Activated CD4-positive, alpha-beta T cell treated with anti-CD3 and anti-CD28 coated beads, Interleukin-2, amount 10 ng/mL, durations not matched to agents 7 days and 5 days (primary cell): ENCODE results near the gene RNF166. TPM values are rescaled to one million over a fixed set of nuclear protein-coding genes. Genes with fewer than 3 reads are reported as not detected.

ENCODE experiments used
- CTCF ChIA-PET: fragments of 350-600 bp; sonication (Branson Sonifier 250); formaldehyde crosslinking; loops from one replicate; lab custom pipeline; 2021; ENCODE audit warnings: antibody characterized with exemption; lab: Charles Lee
- POLR2A ChIA-PET: fragments of 350-600 bp; sonication (Branson Sonifier 250); formaldehyde crosslinking; loops from one replicate; lab custom pipeline; 2021; ENCODE audit warnings: antibody characterized with exemption; lab: Charles Lee
- DNase-seq: peaks from one replicate; pipeline ENCODE4 v3.0.0-alpha.2; 2020
- H3K27ac Mint-ChIP-seq: one replicate; pipeline ENCODE4 v1.8.0; 2021; ENCODE audit warnings: mild to moderate bottlenecking, moderate library complexity, mixed read lengths
- H3K27me3 Mint-ChIP-seq: one replicate; pipeline ENCODE4 v1.8.0; 2021; ENCODE audit warnings: mixed read lengths
- H3K36me3 Mint-ChIP-seq: one replicate; pipeline ENCODE4 v1.8.0; 2021; ENCODE audit warnings: low read depth, mixed read lengths
- H3K4me1 Mint-ChIP-seq: one replicate; pipeline ENCODE4 v1.8.0; 2021; ENCODE audit warnings: mixed read lengths
- H3K4me3 Mint-ChIP-seq: one replicate; pipeline ENCODE4 v1.8.0; 2021; ENCODE audit warnings: mild to moderate bottlenecking, moderate library complexity, mixed read lengths
- H3K9me3 Mint-ChIP-seq: one replicate; pipeline ENCODE4 v1.8.0; 2021; ENCODE audit warnings: mixed read lengths
- total RNA-seq, 2 experiments: library from RNA; stranded (reverse); gene quantifications; one replicate each; pipeline ENCODE4 v1.2.3, GENCODE V29; 2021

RNF166 gene
- total RNA-seq, 2 experiments from 2014 or later = 214 to 234 TPM

- Mint-ChIP-seq H3K4me1 (peaks cover 29% of the 10 kb centered on the region), H3K9me3 (no peaks in the 10 kb centered on the region), H3K36me3 (peaks cover 26% of the 10 kb centered on the region), H3K27ac (peak overlapping the region; percentile 86), H3K4me3 (peak overlapping the region; percentile 81), H3K27me3 (no peaks in the 10 kb centered on the region)
- no peak for DNase-seq
- ChIA-PET POLR2A (no interaction called here), CTCF (interaction anchor here (0.7 to 1.1 kb wide), 2 partner anchors 12 to 30 kb away, joined by 3 to 4 read pairs; no protein-coding TSS in a partner anchor)
These were observed 988 bp upstream of the RNF166 start for GRCh38 chr16:88706965-88707826.

- ChIA-PET POLR2A (no interaction called here), CTCF (interaction anchor here (1.5 to 1.6 kb wide), 2 partner anchors 9 to 31 kb away, joined by 3 to 4 read pairs; no protein-coding TSS in a partner anchor)
- Mint-ChIP-seq H3K36me3 (peaks cover 37% of the 10 kb centered on the region), H3K4me1 (peaks cover 39% of the 10 kb centered on the region), H3K4me3 (peak overlapping the region; percentile 85), H3K27me3 (no peaks in the 10 kb centered on the region), H3K9me3 (no peaks in the 10 kb centered on the region), H3K27ac (peak overlapping the region; percentile 98)
- no peak for DNase-seq
These were observed 393 bp downstream of the RNF166 start for GRCh38 chr16:88705801-88706228.

GRCh38 chr16:88705076-88705684 lies 1.0 kb downstream of the RNF166 start:
- POLR2A ChIA-PET = interaction anchor here (1.2 kb wide), 1 partner anchor 78 kb away, joined by 3 read pairs; no protein-coding TSS in a partner anchor
- Mint-ChIP-seq H3K27me3 (no peaks in the 10 kb centered on the region), H3K36me3 (peaks cover 43% of the 10 kb centered on the region), H3K4me1 (peaks cover 45% of the 10 kb centered on the region), H3K4me3 (peak overlapping the region; percentile 85), H3K27ac (peak overlapping the region; percentile 98), H3K9me3 (no peaks in the 10 kb centered on the region)
- peak; percentile 35 for DNase-seq
- CTCF ChIA-PET = interaction anchor here (0.7 to 1.6 kb wide), 6 partner anchors 9 to 32 kb away, joined by 3 to 4 read pairs (median 3); no protein-coding TSS in a partner anchor

- Mint-ChIP-seq H3K27me3 (no peaks in the 10 kb centered on the region), H3K36me3 (peaks cover 52% of the 10 kb centered on the region), H3K9me3 (no peaks in the 10 kb centered on the region), H3K4me3 (peak overlapping the region; percentile 85), H3K4me1 (peaks cover 54% of the 10 kb centered on the region), H3K27ac (peak overlapping the region; percentile 98)
- DNase-seq = peak; percentile 84
- POLR2A ChIA-PET = interaction anchor here (0.6 to 1.2 kb wide), 3 partner anchors 80 to 107 kb away, joined by 3 to 5 read pairs (median 4); no protein-coding TSS in a partner anchor
- CTCF ChIA-PET = interaction anchor here (0.7 to 1.5 kb wide), 6 partner anchors 12 to 90 kb away, joined by 3 to 7 read pairs (median 3); no protein-coding TSS in a partner anchor
These were observed 2.5 kb downstream of the RNF166 start for GRCh38 chr16:88703486-88704309.

- ChIA-PET CTCF (interaction anchor here (0.9 to 2.1 kb wide), 2 partner anchors 8 to 15 kb away, joined by 3 to 11 read pairs; no protein-coding TSS in a partner anchor), POLR2A (no interaction called here)
- Mint-ChIP-seq H3K36me3 (peaks cover 60% of the 10 kb centered on the region), H3K4me3 (peak overlapping the region; percentile 85), H3K27me3 (no peaks in the 10 kb centered on the region), H3K9me3 (no peaks in the 10 kb centered on the region), H3K27ac (peak overlapping the region; percentile 98), H3K4me1 (peaks cover 60% of the 10 kb centered on the region)
- no peak for DNase-seq
These were observed 3.6 kb downstream of the RNF166 start for GRCh38 chr16:88702371-88703210.

GRCh38 chr16:88701581-88702370 lies 4.4 kb downstream of the RNF166 start:
- peaks cover 57% of the 10 kb centered on the region for H3K4me1 Mint-ChIP-seq
- no peak for DNase-seq
- POLR2A ChIA-PET = no interaction called here
- H3K27me3 Mint-ChIP-seq = no peaks in the 10 kb centered on the region
- peaks cover 65% of the 10 kb centered on the region for H3K36me3 Mint-ChIP-seq
- peak overlapping the region; percentile 85 for H3K4me3 Mint-ChIP-seq
- CTCF ChIA-PET = interaction anchor here (0.8 to 2.1 kb wide), 4 partner anchors 8 to 36 kb away, joined by 3 to 11 read pairs (median 4); no protein-coding TSS in a partner anchor
- H3K27ac Mint-ChIP-seq = peak overlapping the region; percentile 98
- H3K9me3 Mint-ChIP-seq = no peaks in the 10 kb centered on the region

GRCh38 chr16:88700636-88701482 lies 5.3 kb downstream of the RNF166 start:
- H3K36me3 Mint-ChIP-seq = peaks cover 69% of the 10 kb centered on the region

GRCh38 chr16:88700322-88700635 lies 5.9 kb downstream of the RNF166 start:
- no peak for DNase-seq
- Mint-ChIP-seq H3K4me1 (peaks cover 61% of the 10 kb centered on the region), H3K36me3 (peaks cover 69% of the 10 kb centered on the region), H3K9me3 (no peaks in the 10 kb centered on the region), H3K27ac (peak overlapping the region; percentile 98), H3K27me3 (no peaks in the 10 kb centered on the region), H3K4me3 (peak overlapping the region; percentile 85)
- POLR2A ChIA-PET = interaction anchor here (1.5 kb wide), 1 partner anchor 13 kb away, joined by 5 read pairs; no protein-coding TSS in a partner anchor
- CTCF ChIA-PET = interaction anchor here (0.6 to 1.1 kb wide), 3 partner anchors 9 to 14 kb away, joined by 3 read pairs; no protein-coding TSS in a partner anchor

More at GRCh38 chr16:88700636-88701482, 5.3 kb downstream of the RNF166 start:
- H3K27ac Mint-ChIP-seq = peak overlapping the region; percentile 98
- no peaks in the 10 kb centered on the region for H3K27me3 Mint-ChIP-seq
- no peaks in the 10 kb centered on the region for H3K9me3 Mint-ChIP-seq
- peaks cover 60% of the 10 kb centered on the region for H3K4me1 Mint-ChIP-seq
- ChIA-PET CTCF (interaction anchor here (0.6 to 2.1 kb wide), 6 partner anchors 8 to 36 kb away, joined by 3 to 11 read pairs (median 3); no protein-coding TSS in a partner anchor), POLR2A (interaction anchor here (1.5 kb wide), 1 partner anchor 13 kb away, joined by 5 read pairs; no protein-coding TSS in a partner anchor)
- H3K4me3 Mint-ChIP-seq = peak overlapping the region; percentile 85
- peak; percentile 97 for DNase-seq

GRCh38 chr16:88699180-88699579 lies 7.0 kb downstream of the RNF166 start:
- H3K27me3 Mint-ChIP-seq = no peaks in the 10 kb centered on the region
- CTCF ChIA-PET = no interaction called here
- no peaks in the 10 kb centered on the region for H3K9me3 Mint-ChIP-seq
- DNase-seq = no peak
- peaks cover 67% of the 10 kb centered on the region for H3K36me3 Mint-ChIP-seq
- H3K4me1 Mint-ChIP-seq = peaks cover 64% of the 10 kb centered on the region
- POLR2A ChIA-PET = no interaction called here
- peak overlapping the region; percentile 98 for H3K27ac Mint-ChIP-seq
- peak overlapping the region; percentile 85 for H3K4me3 Mint-ChIP-seq

GRCh38 chr16:88698646-88699045 lies 7.6 kb downstream of the RNF166 start:
- CTCF ChIA-PET = no interaction called here
- peaks cover 62% of the 10 kb centered on the region for H3K36me3 Mint-ChIP-seq
- no peak overlapping the region for H3K4me3 Mint-ChIP-seq
- peaks cover 64% of the 10 kb centered on the region for H3K4me1 Mint-ChIP-seq
- DNase-seq = no peak
- H3K27me3 Mint-ChIP-seq = no peaks in the 10 kb centered on the region
- H3K27ac Mint-ChIP-seq = peak overlapping the region; percentile 78
- POLR2A ChIA-PET = no interaction called here
- H3K9me3 Mint-ChIP-seq = no peaks in the 10 kb centered on the region
